ELR (cell line): ENCODE data around the gene PHF19.
A peak's percentile ranks its signal among the peaks of the same experiment; 100 is the strongest.

ENCODE experiments used
- DNase-seq: peaks from one replicate; pipeline ENCODE4 v3.0.0-alpha.2; 2015; ENCODE audit warnings: low read depth

The PHF19 gene

GRCh38 chr9:120913647-120914264, 36.8 kb upstream of the PHF19 start:
- DNase-seq: no peak

GRCh38 chr9:120912958-120913646, 36.1 kb upstream of the PHF19 start:
- no peak for DNase-seq

GRCh38 chr9:120911295-120911837, 34.4 kb upstream of the PHF19 start:
- no peak for DNase-seq

- DNase-seq: peak; percentile 43
Measured at GRCh38 chr9:120910643-120911042, 33.7 kb upstream of the PHF19 start.

GRCh38 chr9:120909904-120910303, 32.9 kb upstream of the PHF19 start:
- peak; percentile 35 for DNase-seq

GRCh38 chr9:120905315-120906164, 28.6 kb upstream of the PHF19 start:
- DNase-seq: no peak

- DNase-seq: no peak
Measured at GRCh38 chr9:120904978-120905301, 28.0 kb upstream of the PHF19 start.

GRCh38 chr9:120904061-120904977, 27.3 kb upstream of the PHF19 start:
- no peak for DNase-seq

GRCh38 chr9:120902569-120903535, 25.9 kb upstream of the PHF19 start:
- DNase-seq: no peak

- DNase-seq: no peak
Measured at GRCh38 chr9:120901755-120902568, 25.0 kb upstream of the PHF19 start.

GRCh38 chr9:120900824-120901223, 23.8 kb upstream of the PHF19 start:
- no peak for DNase-seq

GRCh38 chr9:120899490-120900068, 22.6 kb upstream of the PHF19 start:
- no peak for DNase-seq

GRCh38 chr9:120898396-120898795, 21.4 kb upstream of the PHF19 start:
- no peak for DNase-seq

GRCh38 chr9:120895951-120896350, 19.0 kb upstream of the PHF19 start:
- DNase-seq: no peak

GRCh38 chr9:120894321-120895148, 17.5 kb upstream of the PHF19 start:
- DNase-seq: no peak

GRCh38 chr9:120893611-120894307, 16.8 kb upstream of the PHF19 start:
- no peak for DNase-seq

- DNase-seq: peak; percentile 89
Measured at GRCh38 chr9:120892748-120893610, 16.0 kb upstream of the PHF19 start.
